GM12872 (cell line): ENCODE measurements around the gene JADE3.
A peak's percentile ranks its signal among the peaks of the same experiment; 100 is the strongest.

ENCODE experiments used
- TF ChIP-seq, protein P1 (sequence below): IDR thresholded peaks from 3 replicates; pipeline ENCODE4 v1.5.1; 2011; ENCODE audit warnings: low read depth, mild to moderate bottlenecking, low read length, moderate library complexity; ENCODE audit not compliant: insufficient read depth

Gene JADE3

DNA sequence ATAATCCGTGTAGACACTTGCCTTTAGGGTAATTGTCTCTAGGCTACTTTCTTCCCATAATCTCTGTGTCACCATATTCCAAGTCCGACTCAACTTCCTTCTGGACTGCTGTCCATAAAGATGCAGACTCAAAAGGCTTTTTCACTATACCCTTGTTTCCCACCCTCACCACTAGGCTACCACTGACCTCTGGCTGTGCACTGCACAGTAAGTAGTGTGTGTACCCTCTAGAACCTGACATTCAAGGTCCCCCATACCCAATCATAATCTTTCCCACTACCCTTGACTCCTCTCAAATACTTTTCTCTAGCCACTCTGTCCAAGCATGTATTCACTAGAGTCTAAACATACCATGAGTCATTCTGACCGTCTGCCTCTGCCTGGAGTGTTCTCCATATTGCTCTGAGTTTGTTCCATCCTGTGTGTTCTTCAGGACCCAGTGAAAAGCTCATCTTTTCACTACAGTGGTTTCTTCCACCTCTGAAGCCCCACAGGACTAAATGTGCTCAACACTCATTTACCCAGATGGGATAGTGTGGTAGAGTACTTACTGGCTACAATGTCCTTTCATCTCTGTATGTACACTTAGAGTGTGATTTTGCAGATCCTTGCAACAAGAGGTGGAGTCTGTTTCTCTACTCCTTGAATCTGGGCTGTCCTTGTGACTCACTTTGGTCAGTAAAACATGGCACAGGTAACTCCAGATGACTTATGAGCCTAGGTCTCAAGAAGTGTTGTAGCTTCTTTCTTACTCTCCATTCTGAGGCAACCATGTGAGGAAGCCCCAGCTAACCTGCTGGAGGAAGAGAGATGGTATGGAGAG lies 17.4 kb downstream of the JADE3 start:
- TF ChIP-seq, protein P1, sequence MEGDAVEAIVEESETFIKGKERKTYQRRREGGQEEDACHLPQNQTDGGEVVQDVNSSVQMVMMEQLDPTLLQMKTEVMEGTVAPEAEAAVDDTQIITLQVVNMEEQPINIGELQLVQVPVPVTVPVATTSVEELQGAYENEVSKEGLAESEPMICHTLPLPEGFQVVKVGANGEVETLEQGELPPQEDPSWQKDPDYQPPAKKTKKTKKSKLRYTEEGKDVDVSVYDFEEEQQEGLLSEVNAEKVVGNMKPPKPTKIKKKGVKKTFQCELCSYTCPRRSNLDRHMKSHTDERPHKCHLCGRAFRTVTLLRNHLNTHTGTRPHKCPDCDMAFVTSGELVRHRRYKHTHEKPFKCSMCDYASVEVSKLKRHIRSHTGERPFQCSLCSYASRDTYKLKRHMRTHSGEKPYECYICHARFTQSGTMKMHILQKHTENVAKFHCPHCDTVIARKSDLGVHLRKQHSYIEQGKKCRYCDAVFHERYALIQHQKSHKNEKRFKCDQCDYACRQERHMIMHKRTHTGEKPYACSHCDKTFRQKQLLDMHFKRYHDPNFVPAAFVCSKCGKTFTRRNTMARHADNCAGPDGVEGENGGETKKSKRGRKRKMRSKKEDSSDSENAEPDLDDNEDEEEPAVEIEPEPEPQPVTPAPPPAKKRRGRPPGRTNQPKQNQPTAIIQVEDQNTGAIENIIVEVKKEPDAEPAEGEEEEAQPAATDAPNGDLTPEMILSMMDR: 0 out of 3 replicates have a peak, but pooled peaks have one; percentile 4

GRCh38 chrX:46935295-46935694 lies 23.1 kb downstream of the JADE3 start:
- TF ChIP-seq, protein P1: no peak

DNA sequence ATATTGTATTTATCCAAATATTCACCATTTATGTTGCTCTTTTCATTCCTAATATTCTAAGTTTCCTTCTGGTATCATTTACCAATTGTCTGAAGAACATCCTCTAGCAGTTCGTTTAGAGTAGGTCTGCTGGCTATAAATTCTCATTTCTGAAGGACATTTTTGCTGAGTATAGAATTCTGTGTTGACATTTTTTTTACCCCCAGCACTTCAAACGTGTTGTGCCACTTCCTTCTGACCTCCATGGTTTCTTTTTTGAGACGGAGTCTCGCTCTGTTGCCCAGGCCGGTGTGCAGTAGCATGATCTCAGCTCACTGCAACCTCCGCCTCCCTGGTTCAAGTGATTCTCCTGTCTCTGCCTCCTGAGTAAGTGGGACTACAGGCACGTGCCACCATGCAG lies 26.4 kb downstream of the JADE3 start:
- TF ChIP-seq, protein P1: no peak

- TF ChIP-seq, protein P1: no peak
These were observed 29.1 kb downstream of the JADE3 start for GRCh38 chrX:46941341-46941740.

- TF ChIP-seq, protein P1: no peak
These were observed 40.9 kb downstream of the JADE3 start for GRCh38 chrX:46953137-46953527.

DNA sequence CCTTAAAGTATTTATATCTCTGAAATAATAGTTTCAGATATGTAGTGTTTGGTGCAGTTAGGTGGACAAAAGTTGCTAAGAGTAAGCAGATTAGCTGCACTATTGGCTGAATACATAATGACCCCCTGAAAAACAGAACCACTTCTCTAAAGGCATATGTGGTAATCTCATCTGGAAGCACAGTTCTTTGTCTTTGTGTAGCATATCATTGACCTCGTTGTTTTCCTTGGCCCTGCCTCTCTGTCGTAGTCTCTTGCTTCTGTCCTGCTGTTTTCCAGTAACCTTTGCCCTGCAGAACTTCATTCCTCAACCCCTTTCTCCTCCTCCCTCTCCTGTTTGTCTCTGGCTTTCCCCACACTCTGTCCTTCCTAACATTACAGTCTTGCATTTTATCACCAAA lies 41.4 kb downstream of the JADE3 start:
- TF ChIP-seq, protein P1: no peak

- TF ChIP-seq, protein P1: no peak
These were observed 42.5 kb downstream of the JADE3 start for GRCh38 chrX:46954716-46955115.
